Epithelial cell of esophagus (primary cell): ENCODE measurements around the gene ZNF746.
A peak's percentile ranks its signal among the peaks of the same experiment; 100 is the strongest.

Source experiments
- DNase-seq: peaks from one replicate; pipeline ENCODE4 v3.0.0; 2010; ENCODE audit warnings: low read depth
- H3K4me3 ChIP-seq: 2 replicates; pipeline ENCODE4 v1.5.1; 2011; ENCODE audit warnings: mild to moderate bottlenecking, low read length, control low read depth
- CTCF ChIP-seq: IDR thresholded peaks from 2 replicates; pipeline ENCODE4 v1.5.1; 2011; ENCODE audit warnings: low read depth, mild to moderate bottlenecking, low read length, control low read depth, inconsistent platforms; ENCODE audit not compliant: insufficient read depth; ENCODE audit errors: missing control alignments

Gene ZNF746

DNA sequence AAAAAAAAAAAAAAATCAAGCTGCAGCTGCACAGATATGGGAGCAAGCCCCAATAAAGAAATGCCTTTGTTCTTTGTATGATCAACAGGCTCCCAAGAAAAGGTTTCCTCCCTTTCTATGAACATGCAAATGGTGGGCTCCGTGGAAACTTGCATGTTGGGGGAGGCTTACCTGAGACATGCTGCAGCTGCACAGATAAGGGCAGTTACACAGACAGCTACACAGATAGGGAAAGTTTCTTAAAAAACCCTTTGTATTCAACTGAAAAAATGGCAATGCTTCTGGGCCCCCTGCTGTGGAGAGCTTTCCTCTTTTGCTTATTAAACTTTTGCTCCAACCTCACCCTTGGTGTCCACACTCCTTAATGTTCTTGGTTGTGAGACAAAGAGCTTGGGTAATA lies 29.8 kb upstream of the ZNF746 start:
- TF ChIP-seq CTCF: no peak
- no peak overlapping the region for H3K4me3 ChIP-seq
- DNase-seq: no peak

GRCh38 chr7:149525280-149525679 lies 27.7 kb upstream of the ZNF746 start:
- peak; percentile 12 for DNase-seq
- no peak for TF ChIP-seq CTCF
- H3K4me3 ChIP-seq: no peak overlapping the region

DNA sequence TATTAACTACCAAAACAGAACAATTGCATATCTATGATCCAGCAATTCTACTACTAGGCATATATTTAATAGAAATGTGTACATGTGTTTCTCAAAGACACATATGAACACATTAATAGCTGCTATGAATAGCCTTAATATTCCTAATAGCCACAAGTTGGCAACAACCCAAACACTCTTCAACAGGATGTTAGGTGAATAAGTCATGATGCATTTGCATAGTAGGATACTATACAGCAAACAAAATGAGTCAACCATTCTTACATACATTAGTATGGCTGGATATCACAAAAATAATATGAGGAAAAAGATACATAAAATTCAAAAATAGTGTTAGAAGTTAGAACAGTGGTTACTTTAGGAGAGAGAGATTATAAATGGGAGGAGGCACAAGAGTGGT lies 26.8 kb upstream of the ZNF746 start:
- peak; percentile 89 for DNase-seq
- H3K4me3 ChIP-seq: no peak overlapping the region
- TF ChIP-seq CTCF: no peak

- TF ChIP-seq CTCF: no peak
- DNase-seq: no peak
- H3K4me3 ChIP-seq: no peak overlapping the region
Observed at GRCh38 chr7:149510248-149510647, 12.6 kb upstream of the ZNF746 start.

- no peak for DNase-seq
- TF ChIP-seq CTCF: no peak
Observed at GRCh38 chr7:149509774-149510173, 12.2 kb upstream of the ZNF746 start.

DNA sequence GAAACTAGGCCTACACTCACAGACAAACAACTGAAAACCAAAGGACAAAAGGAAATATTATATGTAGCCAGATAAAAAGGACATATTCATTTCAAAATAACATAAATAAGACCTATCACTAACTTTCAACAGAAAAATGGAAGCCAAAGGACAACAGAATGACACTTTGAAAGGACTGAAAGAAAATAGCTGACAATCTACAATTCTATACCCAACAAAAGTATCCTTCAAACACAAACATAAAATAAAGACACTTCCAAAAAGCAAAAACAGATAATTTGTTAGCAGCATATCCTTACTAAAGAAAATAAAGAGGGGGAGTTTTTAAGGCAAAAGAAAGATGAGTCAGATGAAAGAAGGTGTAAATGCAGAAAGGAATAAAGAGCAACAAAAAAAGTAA lies 7.9 kb upstream of the ZNF746 start:
- DNase-seq: no peak
- no peak for TF ChIP-seq CTCF
- no peak overlapping the region for H3K4me3 ChIP-seq

More at GRCh38 chr7:149509774-149510173, 12.2 kb upstream of the ZNF746 start:
- H3K4me3 ChIP-seq: no peak overlapping the region

DNA sequence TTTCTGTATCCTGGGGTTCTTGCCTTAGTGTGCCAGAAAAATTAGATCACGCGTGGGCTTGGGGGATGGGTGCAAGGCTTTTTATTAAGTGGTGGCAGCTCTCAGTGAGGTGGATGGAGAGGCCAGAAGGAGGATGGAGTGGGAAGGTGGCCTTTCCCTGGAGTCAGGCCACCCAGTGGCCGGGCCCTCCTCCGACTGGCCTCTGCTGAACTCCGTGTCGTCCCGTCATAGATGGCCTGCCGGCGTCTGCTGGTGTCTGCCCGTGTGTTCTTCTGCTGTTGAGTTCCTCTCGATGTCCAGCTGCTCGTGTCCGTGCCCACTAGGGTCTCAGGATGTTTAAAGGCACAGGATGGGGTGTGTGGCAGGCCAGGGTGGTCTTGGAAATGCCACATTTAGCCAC lies 4.0 kb upstream of the ZNF746 start:
- H3K4me3 ChIP-seq: no peak overlapping the region
- no peak for DNase-seq
- no peak for TF ChIP-seq CTCF
